GM19468 (cell line): ENCODE data around the gene KLF16.

Experiments used
- ATAC-seq: cut with Tn5 transposase; IDR thresholded peaks from one replicate; pipeline ENCODE4 v1.9.1; 2021; ENCODE audit warnings: mild to moderate bottlenecking, moderate library complexity, moderate number of reproducible peaks; ENCODE audit not compliant: unreplicated experiment; ENCODE audit errors: extremely low read depth

KLF16 gene

DNA sequence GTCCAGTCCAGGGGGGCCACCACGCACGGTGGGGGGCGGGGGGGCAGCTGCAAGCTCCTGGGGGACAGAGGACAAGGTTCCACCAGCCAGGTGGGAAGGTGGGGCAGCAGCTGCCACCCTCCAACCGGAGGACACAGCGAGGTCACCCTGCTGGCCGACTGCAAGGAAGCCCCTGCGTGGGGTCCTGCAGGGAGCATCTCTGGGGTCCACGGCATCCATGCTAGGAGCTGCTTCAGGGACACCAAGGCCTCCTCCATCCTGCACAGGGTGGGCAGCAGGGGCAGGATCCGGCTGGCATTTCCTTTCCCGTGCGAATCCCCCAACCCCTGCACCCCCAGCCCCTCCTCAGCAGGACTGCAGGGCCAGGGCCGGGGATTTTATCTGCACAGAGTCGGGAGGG, 8.3 kb upstream of the KLF16 start:
- ATAC-seq = no peak

GRCh38 chr19:1871140-1871597, 7.8 kb upstream of the KLF16 start:
- no peak for ATAC-seq

GRCh38 chr19:1868971-1869370, 5.6 kb upstream of the KLF16 start:
- ATAC-seq = no peak

DNA sequence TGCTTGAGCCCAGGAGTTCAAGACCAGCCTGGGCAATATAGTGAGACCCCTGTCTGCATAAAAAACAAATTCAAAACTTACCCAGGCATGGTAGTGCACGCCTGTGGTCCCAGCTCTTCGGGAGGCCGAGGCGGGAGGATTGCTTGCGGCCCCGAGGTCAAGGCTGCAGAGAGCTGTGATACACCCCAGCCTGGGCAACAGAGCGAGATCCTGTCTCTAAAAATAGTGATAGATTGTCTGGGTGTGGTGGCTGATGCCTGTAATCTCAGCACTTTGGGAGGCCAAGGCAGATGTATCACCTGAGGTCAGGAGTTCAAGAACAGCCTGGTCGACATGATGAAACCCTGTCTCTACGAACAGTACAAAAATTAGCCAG, 4.0 kb upstream of the KLF16 start:
- no peak for ATAC-seq

DNA sequence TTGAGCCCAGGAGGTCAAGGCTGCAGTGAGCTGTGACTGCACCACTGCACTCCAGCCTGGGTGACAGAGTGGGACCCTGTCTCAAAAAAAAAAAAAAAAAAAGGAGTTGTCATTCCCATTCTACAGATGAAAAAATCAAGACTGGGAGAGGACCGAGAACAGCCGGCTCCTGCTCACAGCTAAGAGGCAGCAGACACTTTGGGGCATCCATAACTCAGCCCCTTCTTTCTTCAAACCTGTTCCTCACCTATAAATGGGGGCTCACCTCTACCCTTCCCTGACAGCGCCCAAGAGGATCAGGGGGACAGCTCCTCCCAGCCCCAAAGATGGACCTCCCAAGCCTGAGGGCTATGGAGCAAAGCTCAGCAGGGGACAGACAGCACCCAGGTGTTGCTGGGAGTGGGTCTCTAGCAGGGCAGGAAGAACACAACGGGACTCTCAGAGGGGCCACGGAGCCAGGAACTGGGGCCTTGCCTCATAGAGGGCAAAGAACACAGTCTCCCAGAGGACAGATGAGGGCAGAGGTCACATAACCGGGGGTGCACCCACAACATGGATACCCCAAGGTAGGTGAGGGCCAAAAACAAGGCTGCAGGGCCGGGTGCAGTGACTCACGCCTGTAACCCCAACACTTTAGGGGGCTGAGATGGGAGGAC, 3.4 kb upstream of the KLF16 start:
- no peak for ATAC-seq

DNA sequence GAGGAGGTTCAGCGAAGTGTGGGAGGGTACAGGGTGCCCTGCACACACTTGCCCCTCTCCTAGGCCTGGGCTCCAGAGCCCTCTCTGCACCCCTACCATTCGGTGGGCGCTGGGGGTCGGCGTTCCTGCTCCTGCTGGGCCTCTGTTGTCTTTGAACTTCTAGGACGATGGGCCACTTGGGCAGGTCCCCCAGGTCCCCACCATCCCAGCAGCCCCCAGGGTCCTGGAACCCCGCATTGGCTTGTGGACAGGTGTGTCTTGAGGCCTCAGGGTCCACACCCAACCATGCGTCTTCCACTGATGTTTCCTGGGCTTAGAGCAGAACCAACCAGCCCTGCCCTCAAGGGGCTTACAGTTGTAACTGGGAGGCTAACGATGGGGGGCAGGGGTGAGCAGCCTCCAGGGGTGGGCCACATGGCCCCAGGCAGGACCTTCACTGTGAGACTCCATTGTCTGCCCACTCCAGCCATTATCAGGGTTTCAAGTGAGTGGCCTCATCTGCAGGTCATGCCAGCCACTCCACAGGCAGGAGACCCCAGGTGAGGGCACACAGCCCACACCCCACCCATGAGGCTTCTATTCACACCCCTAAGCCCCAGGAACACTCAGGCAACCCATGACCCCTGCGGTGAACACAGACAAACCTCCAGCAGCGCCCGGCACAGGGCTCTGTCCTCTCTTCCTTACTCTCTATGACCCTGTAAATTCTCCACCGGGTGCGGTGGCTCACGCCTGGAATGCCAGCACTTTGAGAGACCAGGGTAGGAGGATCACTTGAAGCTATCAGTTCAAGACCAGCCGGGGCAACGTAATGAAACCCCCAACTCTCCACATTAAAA, 2.0 kb upstream of the KLF16 start:
- no peak for ATAC-seq

DNA sequence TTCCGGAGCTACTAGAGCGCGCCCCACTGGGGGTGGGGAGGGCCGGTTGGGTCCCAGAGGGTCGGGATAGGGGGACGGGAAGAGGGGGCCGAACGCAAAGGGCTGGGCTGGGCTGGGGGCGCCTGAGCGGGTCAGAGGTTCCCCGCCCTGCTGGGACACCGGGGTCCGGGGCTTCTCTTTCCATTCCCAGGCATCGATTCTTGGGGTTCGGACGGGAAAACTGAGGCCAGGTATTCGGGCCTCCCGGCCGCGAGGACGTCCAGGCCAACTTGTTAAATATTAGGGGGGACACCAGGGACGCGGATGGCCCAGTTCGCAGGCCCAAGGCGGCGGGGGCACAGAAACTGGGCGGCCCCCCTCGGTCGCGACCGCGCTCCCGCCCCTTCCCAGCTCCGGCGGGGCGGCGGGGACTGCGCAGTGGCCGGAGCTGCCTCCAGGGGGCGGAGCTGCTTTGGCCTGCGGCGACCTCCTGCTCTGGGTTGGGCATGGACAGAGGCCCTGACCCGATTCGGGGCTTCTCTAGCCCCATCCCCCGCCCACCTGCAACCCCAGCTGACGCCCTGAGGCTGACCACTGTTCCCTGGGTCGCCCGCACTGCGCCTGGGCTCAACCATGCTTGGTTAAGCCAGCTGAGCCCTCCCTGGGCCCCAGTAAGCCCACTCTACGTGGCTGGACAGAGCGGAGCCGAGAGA, 1.2 kb upstream of the KLF16 start:
- no peak for ATAC-seq

- ATAC-seq = peak; percentile 43
Measured at GRCh38 chr19:1863638-1864479, 480 bp upstream of the KLF16 start.

GRCh38 chr19:1862424-1863327, 703 bp downstream of the KLF16 start:
- ATAC-seq = no peak

DNA sequence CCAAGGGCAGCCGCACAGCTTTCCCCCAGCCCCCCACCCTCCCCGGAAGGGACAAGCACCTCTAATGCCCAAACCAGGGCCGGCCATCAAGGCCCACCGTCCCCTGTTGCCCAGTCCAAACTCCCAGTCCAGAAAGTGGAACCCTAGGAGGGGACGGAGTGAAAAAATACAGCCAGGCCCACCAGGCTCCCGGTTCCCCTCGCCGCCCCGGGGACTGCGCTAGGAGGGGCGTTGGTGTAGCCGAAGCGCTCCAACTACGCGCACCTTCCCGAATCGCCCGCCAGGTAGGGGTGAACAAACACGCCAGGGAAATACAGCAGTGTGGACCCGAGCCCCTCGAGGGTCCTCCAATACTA, 1.3 kb downstream of the KLF16 start:
- no peak for ATAC-seq

DNA sequence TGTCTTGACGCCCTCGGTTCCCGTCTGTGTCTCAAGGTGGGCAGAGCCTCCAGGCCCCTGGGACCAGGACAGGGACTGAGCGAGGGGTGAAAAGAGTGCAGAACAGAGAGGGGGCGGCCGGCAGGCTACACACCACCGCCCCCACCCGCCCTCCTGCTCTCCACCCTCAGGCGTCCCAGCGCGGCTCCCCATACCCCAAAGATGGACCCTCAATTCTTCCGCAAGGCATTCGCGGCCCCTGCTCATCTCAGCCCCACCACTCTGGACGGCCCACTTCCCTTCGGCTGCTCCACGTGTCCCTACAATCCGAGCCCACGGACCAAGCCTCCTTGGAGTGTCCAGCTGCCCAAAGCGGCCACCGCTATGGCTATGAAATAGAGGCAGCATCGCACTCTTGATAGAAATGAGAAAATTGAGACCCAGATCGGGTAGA, 1.8 kb downstream of the KLF16 start:
- no peak for ATAC-seq

GRCh38 chr19:1860821-1861598, 2.4 kb downstream of the KLF16 start:
- no peak for ATAC-seq

DNA sequence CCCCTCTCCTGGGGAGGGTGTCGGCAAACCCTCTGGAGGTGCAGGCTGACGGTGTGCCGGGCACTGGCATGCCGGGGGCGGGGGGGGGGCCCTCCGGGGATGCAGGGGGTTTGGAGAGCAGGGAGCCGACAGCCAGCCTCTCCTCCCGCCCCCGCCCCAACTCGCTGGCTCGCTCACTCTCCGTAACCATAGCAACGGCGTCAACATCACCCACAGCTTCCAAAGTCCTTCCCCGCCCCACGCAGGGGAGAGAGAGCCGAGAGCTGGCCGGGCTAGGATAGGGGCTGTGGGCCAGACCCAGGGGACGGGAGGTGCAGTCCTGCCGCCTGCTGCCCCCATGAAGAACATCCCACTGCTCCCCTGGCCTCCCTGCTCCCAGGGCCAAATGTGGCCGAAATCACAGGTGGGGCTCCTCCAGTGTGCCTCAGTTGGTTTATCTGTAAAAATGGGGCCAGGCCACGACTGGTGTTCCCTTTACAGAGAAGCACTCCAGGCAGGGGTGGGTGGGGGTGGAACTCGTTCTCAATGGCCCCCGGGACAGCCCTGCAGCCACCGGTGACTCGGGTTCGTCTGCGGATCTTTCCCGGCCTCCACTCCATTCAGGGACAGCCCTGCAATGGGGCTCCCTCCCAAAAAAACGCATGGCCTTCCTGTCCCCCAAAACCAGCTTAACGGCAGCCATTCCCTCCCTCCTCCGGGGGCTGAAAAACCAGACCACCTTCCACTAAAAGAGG, 3.2 kb downstream of the KLF16 start:
- ATAC-seq = no peak

DNA sequence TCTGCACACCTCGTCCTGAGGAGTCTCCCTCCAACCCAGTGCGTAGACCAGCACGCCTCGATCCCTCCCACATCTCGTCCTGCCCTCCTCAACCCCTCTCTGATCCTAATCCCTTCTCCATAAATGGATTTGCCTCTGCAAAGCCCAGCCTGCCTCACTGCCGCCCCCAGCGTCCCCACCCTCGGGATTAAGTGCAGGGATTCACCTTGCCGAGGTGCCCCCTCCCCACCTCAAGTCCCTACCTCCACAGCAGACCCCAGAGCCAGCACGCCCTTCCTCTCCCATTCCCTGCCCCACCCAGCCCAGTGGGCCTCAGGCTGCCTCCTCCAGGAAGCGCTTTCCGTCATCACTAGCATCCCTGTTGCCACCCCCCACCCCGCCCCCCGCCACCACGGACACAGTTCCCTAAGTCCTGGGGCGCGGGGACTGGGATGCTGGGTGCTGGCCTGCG, 4.0 kb downstream of the KLF16 start:
- ATAC-seq = no peak

DNA sequence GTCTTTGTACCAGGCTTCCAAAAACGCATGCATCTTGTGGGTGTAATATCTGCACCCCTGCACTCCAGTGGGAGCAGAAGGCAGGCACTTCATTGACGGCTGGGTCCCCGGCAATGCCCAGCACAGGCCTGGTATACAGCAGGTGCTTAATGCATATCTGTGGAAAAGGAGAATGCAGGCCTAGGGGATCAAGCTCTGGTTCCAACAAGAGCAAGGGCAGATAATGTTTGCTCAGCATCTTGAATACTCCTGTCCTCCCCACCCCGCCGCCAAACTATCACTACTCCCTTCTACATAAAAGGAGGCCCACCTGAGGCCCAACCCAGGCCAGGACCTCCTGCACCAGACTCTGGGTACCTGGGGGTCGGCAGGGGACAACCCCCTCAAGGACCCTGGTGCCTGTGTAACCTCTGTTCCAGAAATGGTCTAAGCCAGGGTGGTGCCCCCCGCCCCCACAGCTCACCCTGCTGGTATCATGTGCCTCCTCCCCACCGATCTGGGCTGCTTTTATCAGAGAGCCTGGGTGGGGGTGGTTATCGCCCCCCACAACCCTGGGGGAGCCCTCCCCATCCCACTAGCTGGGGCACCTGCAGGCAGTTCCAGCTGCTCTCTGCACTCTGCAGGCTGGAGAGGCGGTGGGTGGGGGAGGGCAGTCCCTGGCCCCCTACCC, 4.8 kb downstream of the KLF16 start:
- no peak for ATAC-seq

GRCh38 chr19:1857648-1858326, 5.6 kb downstream of the KLF16 start:
- ATAC-seq = no peak
